GM23338 (cell line): Measurements from ENCODE around the gene OLFML1. TPM values are rescaled to one million over a fixed set of nuclear protein-coding genes. Genes with fewer than 3 reads are reported as not detected.

ENCODE experiments used
- ATAC-seq: fragments of 200-7000 bp; cut with Tn5 transposase; 3 replicates; pipeline ENCODE4 v1.9.1; 2020
- DNase-seq: peaks from one replicate; pipeline ENCODE4 v3.0.0-alpha.2; 2015; ENCODE audit warnings: low spot score
- H2AFZ ChIP-seq: fragments of 200-600 bp; sonication (generic); 2 replicates; pipeline ENCODE4 v1.8.0; 2016; ENCODE audit warnings: antibody characterized with exemption, mild to moderate bottlenecking, moderate library complexity
- H3F3A ChIP-seq: fragments of 200-600 bp; sonication (generic); replicated peaks from 2 replicates; pipeline ENCODE4 v1.8.0; 2017; ENCODE audit warnings: antibody characterized with exemption, mixed run types, low read depth
- H3K27ac ChIP-seq: fragments of 200-600 bp; sonication (generic); 2 replicates; pipeline ENCODE4 v1.6.1; 2016; ENCODE audit warnings: low read depth
- H3K27me3 ChIP-seq: fragments of 200-600 bp; sonication (generic); 2 replicates; pipeline ENCODE4 v1.8.0; 2016; ENCODE audit warnings: mild to moderate bottlenecking, mixed run types, moderate library complexity; ENCODE audit not compliant: insufficient read depth
- H3K36me3 ChIP-seq: fragments of 200-600 bp; sonication (generic); 2 replicates; pipeline ENCODE4 v1.8.0; 2016; ENCODE audit warnings: mild to moderate bottlenecking; ENCODE audit not compliant: insufficient read depth
- H3K4me1 ChIP-seq: fragments of 200-600 bp; sonication (generic); 2 replicates; pipeline ENCODE4 v1.8.0; 2016; ENCODE audit warnings: mild to moderate bottlenecking, moderate library complexity; ENCODE audit not compliant: insufficient read depth
- H3K4me2 ChIP-seq: fragments of 200-600 bp; sonication (generic); 2 replicates; pipeline ENCODE4 v1.7.1; 2017; ENCODE audit warnings: mixed run types
- H3K4me3 ChIP-seq: fragments of 200-600 bp; sonication (generic); 2 replicates; pipeline ENCODE4 v1.6.1; 2016; ENCODE audit warnings: mixed run types
- H3K79me2 ChIP-seq: fragments of 200-600 bp; sonication (generic); replicated peaks from 2 replicates; pipeline ENCODE4 v1.8.0; 2017; ENCODE audit warnings: mild to moderate bottlenecking; ENCODE audit not compliant: insufficient read depth
- H3K9me2 ChIP-seq: fragments of 200-600 bp; sonication (generic); 2 replicates; pipeline ENCODE4 v1.8.0; 2017; ENCODE audit not compliant: insufficient read depth
- H4K20me1 ChIP-seq: fragments of 200-600 bp; sonication (generic); replicated peaks from 2 replicates; pipeline ENCODE4 v1.8.0; 2017; ENCODE audit warnings: mild to moderate bottlenecking; ENCODE audit not compliant: insufficient read depth
- H3K27ac Mint-ChIP-seq: 2 replicates; pipeline ENCODE4 v1.8.0; 2020; ENCODE audit warnings: inconsistent platforms, mild to moderate bottlenecking, moderate library complexity, mixed read lengths
- H3K27me3 Mint-ChIP-seq: 3 replicates; pipeline ENCODE4 v1.8.0; 2022; ENCODE audit warnings: low read depth, mild to moderate bottlenecking, moderate library complexity, mixed read lengths, inconsistent platforms; ENCODE audit not compliant: insufficient read depth, poor library complexity
- H3K36me3 Mint-ChIP-seq: 3 replicates; pipeline ENCODE4 v1.8.0; 2021; ENCODE audit warnings: low read depth, mild to moderate bottlenecking, inconsistent platforms, moderate library complexity, mixed read lengths
- H3K4me1 Mint-ChIP-seq: 3 replicates; pipeline ENCODE4 v1.8.0; 2020; ENCODE audit warnings: mild to moderate bottlenecking, inconsistent platforms, mixed read lengths
- H3K4me3 Mint-ChIP-seq: 3 replicates; pipeline ENCODE4 v1.8.0; 2021; ENCODE audit warnings: moderate library complexity, mild to moderate bottlenecking, inconsistent platforms, mixed read lengths
- H3K9me3 Mint-ChIP-seq: 3 replicates; pipeline ENCODE4 v1.8.0; 2020; ENCODE audit warnings: moderate library complexity, mild to moderate bottlenecking, inconsistent platforms, mixed read lengths
- EZH2 ChIP-seq: fragments of 200-600 bp; sonication (generic); IDR thresholded peaks from one replicate; pipeline ENCODE4 v1.8.0; 2017; ENCODE audit warnings: antibody characterized with exemption, mild to moderate bottlenecking, low read depth; ENCODE audit not compliant: unreplicated experiment
- EZH2phosphoT487 ChIP-seq: fragments of 200-600 bp; sonication (generic); IDR thresholded peaks from one replicate; pipeline ENCODE4 v1.8.1; 2018; ENCODE audit warnings: antibody characterized with exemption; ENCODE audit not compliant: unreplicated experiment
- JUNB ChIP-seq: IDR thresholded peaks from one replicate; pipeline ENCODE4 v1.6.1; 2016; ENCODE audit warnings: antibody characterized with exemption; ENCODE audit not compliant: unreplicated experiment
- STAT1 ChIP-seq: IDR thresholded peaks from one replicate; pipeline ENCODE4 v1.6.1; 2016; ENCODE audit warnings: antibody characterized with exemption; ENCODE audit not compliant: unreplicated experiment
- polyA plus RNA-seq: library from polyadenylated mRNA; unstranded; fragments of >200 nt; fragmentation: Nextera tagmentation; extraction: Ambion mirVana; gene quantifications from 2 replicates; pipeline ENCODE4 v1.2.1, GENCODE V29; 2016
- total RNA-seq: library from RNA; depleted of rRNA; stranded (reverse); fragments of >200 nt; shearing (Covaris generic); gene quantifications from 2 replicates; pipeline ENCODE4 v1.2.3, GENCODE V29; 2014
- TF ChIP-seq, protein P1 (sequence below): IDR thresholded peaks from 2 replicates; pipeline ENCODE4 v1.6.1; 2016; ENCODE audit warnings: antibody characterized with exemption
- TF ChIP-seq, protein P2 (sequence below): IDR thresholded peaks from one replicate; pipeline ENCODE4 v1.6.1; 2018; ENCODE audit warnings: antibody characterized with exemption; ENCODE audit not compliant: unreplicated experiment

Gene OLFML1
- total and polyA plus RNA-seq, 2 experiments from 2014 or later = 0.21 TPM; not detected in 1

DNA sequence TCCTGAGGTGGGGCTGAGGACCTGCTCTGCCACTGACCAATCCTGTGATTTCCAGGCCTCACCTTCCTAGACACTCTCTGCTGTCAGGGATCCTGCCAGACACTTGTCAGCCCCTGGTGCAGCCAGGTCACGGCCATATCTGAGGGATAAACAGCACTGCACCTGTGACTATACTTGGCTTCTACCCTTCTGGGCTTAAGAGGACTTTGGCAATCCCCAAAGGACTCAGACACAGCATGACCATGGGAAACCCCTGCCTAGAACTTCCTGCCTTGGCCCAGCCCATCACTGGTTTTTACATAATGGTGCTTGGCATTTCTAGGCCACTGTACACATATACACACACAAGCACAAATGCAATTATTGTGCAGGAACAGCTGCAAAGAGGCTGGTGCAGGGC, 11.6 kb upstream of the OLFML1 start (continued):
- TF ChIP-seq STAT1 (no peak), EZH2phosphoT487 (no peak)
- TF ChIP-seq, protein P1, sequence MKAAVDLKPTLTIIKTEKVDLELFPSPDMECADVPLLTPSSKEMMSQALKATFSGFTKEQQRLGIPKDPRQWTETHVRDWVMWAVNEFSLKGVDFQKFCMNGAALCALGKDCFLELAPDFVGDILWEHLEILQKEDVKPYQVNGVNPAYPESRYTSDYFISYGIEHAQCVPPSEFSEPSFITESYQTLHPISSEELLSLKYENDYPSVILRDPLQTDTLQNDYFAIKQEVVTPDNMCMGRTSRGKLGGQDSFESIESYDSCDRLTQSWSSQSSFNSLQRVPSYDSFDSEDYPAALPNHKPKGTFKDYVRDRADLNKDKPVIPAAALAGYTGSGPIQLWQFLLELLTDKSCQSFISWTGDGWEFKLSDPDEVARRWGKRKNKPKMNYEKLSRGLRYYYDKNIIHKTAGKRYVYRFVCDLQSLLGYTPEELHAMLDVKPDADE = no peak

DNA sequence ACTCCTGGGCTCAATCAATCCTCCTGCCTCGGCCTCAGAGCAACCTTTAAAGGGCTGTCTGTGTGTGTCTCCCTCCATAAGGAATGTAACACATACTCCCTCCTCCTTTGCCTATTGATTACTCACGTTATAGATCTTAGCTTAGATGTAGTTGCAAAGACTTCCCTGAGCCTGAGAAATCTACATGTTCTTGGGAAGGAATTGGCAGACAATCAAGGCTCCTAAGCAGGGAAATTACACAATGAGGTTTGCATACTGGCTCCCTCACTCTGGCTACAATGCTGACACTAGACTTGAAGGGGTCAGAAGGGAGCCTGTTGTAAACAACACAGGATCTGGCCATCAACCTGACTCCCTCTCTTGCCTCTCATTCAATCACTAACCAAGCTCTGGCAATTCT, 5.2 kb upstream of the OLFML1 start:
- Histone ChIP-seq H3K4me1 (peaks cover 6% of the 10 kb centered on the region; the same call in 1 of the 2 replicates), H2AFZ (no peak overlapping the region), H3K9me2 (peaks cover 7% of the 10 kb centered on the region), H3K79me2 (no peaks in the 10 kb centered on the region), H3K4me2 (no peak overlapping the region), H3F3A (no peaks in the 10 kb centered on the region), H3K27me3 (no peaks in the 10 kb centered on the region), H3K27ac (no peak overlapping the region), H3K36me3 (no peaks in the 10 kb centered on the region), H4K20me1 (no peaks in the 10 kb centered on the region), H3K4me3 (no peak overlapping the region)
- Mint-ChIP-seq H3K9me3 (no peaks in the 10 kb centered on the region), H3K27me3 (peaks cover 6% of the 10 kb centered on the region), H3K27ac (no peak overlapping the region), H3K36me3 (no peaks in the 10 kb centered on the region), H3K4me1 (peaks cover 10% of the 10 kb centered on the region), H3K4me3 (no peak overlapping the region)
- ATAC-seq (no peak), DNase-seq (no peak)
- no peak for TF ChIP-seq JUNB
- TF ChIP-seq, protein P2, sequence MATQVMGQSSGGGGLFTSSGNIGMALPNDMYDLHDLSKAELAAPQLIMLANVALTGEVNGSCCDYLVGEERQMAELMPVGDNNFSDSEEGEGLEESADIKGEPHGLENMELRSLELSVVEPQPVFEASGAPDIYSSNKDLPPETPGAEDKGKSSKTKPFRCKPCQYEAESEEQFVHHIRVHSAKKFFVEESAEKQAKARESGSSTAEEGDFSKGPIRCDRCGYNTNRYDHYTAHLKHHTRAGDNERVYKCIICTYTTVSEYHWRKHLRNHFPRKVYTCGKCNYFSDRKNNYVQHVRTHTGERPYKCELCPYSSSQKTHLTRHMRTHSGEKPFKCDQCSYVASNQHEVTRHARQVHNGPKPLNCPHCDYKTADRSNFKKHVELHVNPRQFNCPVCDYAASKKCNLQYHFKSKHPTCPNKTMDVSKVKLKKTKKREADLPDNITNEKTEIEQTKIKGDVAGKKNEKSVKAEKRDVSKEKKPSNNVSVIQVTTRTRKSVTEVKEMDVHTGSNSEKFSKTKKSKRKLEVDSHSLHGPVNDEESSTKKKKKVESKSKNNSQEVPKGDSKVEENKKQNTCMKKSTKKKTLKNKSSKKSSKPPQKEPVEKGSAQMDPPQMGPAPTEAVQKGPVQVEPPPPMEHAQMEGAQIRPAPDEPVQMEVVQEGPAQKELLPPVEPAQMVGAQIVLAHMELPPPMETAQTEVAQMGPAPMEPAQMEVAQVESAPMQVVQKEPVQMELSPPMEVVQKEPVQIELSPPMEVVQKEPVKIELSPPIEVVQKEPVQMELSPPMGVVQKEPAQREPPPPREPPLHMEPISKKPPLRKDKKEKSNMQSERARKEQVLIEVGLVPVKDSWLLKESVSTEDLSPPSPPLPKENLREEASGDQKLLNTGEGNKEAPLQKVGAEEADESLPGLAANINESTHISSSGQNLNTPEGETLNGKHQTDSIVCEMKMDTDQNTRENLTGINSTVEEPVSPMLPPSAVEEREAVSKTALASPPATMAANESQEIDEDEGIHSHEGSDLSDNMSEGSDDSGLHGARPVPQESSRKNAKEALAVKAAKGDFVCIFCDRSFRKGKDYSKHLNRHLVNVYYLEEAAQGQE = no peak

DNA sequence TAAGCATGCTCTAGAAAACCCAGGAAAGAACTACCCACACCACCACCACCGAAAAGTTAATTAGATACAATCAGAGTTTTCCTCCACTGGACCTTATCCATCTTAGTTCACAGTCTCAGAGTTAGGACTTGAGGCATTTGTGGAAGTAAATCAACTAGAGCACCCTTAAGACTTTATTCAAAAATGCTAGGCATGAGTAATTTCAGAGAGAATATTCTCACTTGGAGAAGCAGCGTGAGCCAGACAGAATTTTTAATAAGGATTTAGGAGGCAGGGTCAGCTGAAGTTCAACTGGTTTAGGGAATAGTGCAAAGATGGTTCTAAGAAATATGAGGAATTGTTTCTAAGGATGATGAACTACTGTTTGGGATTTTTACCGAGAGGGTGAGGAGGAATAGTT, 1.2 kb upstream of the OLFML1 start:
- ATAC-seq (no peak), DNase-seq (no peak)
- H3K27me3 ChIP-seq = no peaks in the 10 kb centered on the region
- H3K36me3 ChIP-seq = no peaks in the 10 kb centered on the region
- TF ChIP-seq, protein P2 = no peak
- no peak for TF ChIP-seq EZH2
- Mint-ChIP-seq H3K27ac (no peak overlapping the region), H3K36me3 (no peaks in the 10 kb centered on the region), H3K27me3 (peaks cover 4% of the 10 kb centered on the region), H3K4me1 (peaks cover 17% of the 10 kb centered on the region), H3K4me3 (no peak overlapping the region), H3K9me3 (no peaks in the 10 kb centered on the region)
- H3K79me2 ChIP-seq = no peaks in the 10 kb centered on the region
- H4K20me1 ChIP-seq = no peaks in the 10 kb centered on the region
- H2AFZ ChIP-seq = no peak overlapping the region
- no peak overlapping the region for H3K4me3 ChIP-seq
- H3K4me2 ChIP-seq = peak overlapping the region; percentile 14; the same call in 1 of the 2 replicates
- peaks cover 9% of the 10 kb centered on the region for H3K9me2 ChIP-seq
- no peak overlapping the region for H3K27ac ChIP-seq
- H3K4me1 ChIP-seq = peaks cover 10% of the 10 kb centered on the region; the same call in 1 of the 2 replicates
- no peaks in the 10 kb centered on the region for H3F3A ChIP-seq
